MM.1S (cell line): Measurements from ENCODE around the gene ARHGEF18.

Experiments
- DNase-seq: peaks from one replicate; pipeline ENCODE4 v3.0.0-alpha.2; 2015
- H2AFZ ChIP-seq: fragments of 300-600 bp; sonication (generic); 2 replicates; pipeline ENCODE4 v1.6.0; 2016; ENCODE audit warnings: antibody characterized with exemption, low read length
- H3F3A ChIP-seq: fragments of 300-600 bp; sonication (generic); 2 replicates; pipeline ENCODE4 v1.6.1; 2016; ENCODE audit warnings: mild to moderate bottlenecking, antibody characterized with exemption, low read length, moderate library complexity, mixed read lengths; ENCODE audit not compliant: insufficient read depth
- H3K27ac ChIP-seq: fragments of 300-600 bp; sonication (generic); 2 replicates; pipeline ENCODE4 v1.5.1; 2016; ENCODE audit warnings: mild to moderate bottlenecking, low read length
- H3K27me3 ChIP-seq: fragments of 300-600 bp; sonication (generic); replicated peaks from 2 replicates; pipeline ENCODE4 v1.6.0; 2016; ENCODE audit warnings: low read length; ENCODE audit not compliant: insufficient read depth
- H3K36me3 ChIP-seq: fragments of 300-600 bp; sonication (generic); replicated peaks from 2 replicates; pipeline ENCODE4 v1.6.1; 2016; ENCODE audit warnings: mild to moderate bottlenecking, low read length, mixed read lengths; ENCODE audit not compliant: insufficient read depth
- H3K4me1 ChIP-seq: fragments of 300-600 bp; sonication (generic); 2 replicates; pipeline ENCODE4 v1.6.1; 2016; ENCODE audit warnings: low read length, mixed read lengths
- H3K4me2 ChIP-seq: fragments of 300-600 bp; sonication (generic); 2 replicates; pipeline ENCODE4 v1.6.0; 2016; ENCODE audit warnings: low read depth, low read length
- H3K4me3 ChIP-seq: fragments of 300-600 bp; sonication (generic); 2 replicates; pipeline ENCODE4 v1.5.1; 2016; ENCODE audit warnings: low read length, mixed read lengths
- H3K79me2 ChIP-seq: fragments of 300-600 bp; sonication (generic); 2 replicates; pipeline ENCODE4 v1.6.1; 2016; ENCODE audit warnings: mixed run types, low read length, mixed read lengths
- H3K9ac ChIP-seq: fragments of 300-600 bp; sonication (generic); 2 replicates; pipeline ENCODE4 v1.6.1; 2016; ENCODE audit warnings: low read length, mixed read lengths
- H3K9me2 ChIP-seq: fragments of 300-600 bp; sonication (generic); replicated peaks from 2 replicates; pipeline ENCODE4 v1.6.1; 2016; ENCODE audit warnings: mild to moderate bottlenecking, low read length, mixed read lengths; ENCODE audit not compliant: insufficient read depth
- H3K9me3 ChIP-seq: fragments of 300-600 bp; sonication (generic); replicated peaks from 2 replicates; pipeline ENCODE4 v1.6.1; 2016; ENCODE audit warnings: mild to moderate bottlenecking, low read length, mixed read lengths; ENCODE audit not compliant: insufficient read depth
- H4K20me1 ChIP-seq: fragments of 300-600 bp; sonication (generic); 2 replicates; pipeline ENCODE4 v1.6.1; 2016; ENCODE audit warnings: mild to moderate bottlenecking, low read length, moderate library complexity, mixed read lengths; ENCODE audit not compliant: insufficient read depth
- CTCF ChIP-seq: fragments of 300-600 bp; sonication (generic); IDR thresholded peaks from 2 replicates; pipeline ENCODE4 v1.5.1; 2016; ENCODE audit warnings: antibody characterized with exemption, low read length, mixed read lengths
- EZH2 ChIP-seq: fragments of 300-600 bp; sonication (generic); optimal IDR thresholded peaks from 2 replicates; pipeline ENCODE3; 2017; ENCODE audit warnings: low read depth, mild to moderate bottlenecking, antibody characterized with exemption, low read length, mixed read lengths
- EZH2phosphoT487 ChIP-seq: fragments of 300-600 bp; sonication (generic); IDR thresholded peaks from 2 replicates; pipeline ENCODE4 v1.6.1; 2018; ENCODE audit warnings: antibody characterized with exemption, low read length

Gene ARHGEF18

GRCh38 chr19:7355151-7355820, 6.5 kb downstream of the ARHGEF18 start:
- DNase-seq: no peak
- H3K9ac ChIP-seq: no peak overlapping the region
- no peak overlapping the region for H2AFZ ChIP-seq
- no peaks in the 10 kb centered on the region for H3K79me2 ChIP-seq
- peaks cover 27% of the 10 kb centered on the region for H3K27me3 ChIP-seq
- H3K27ac ChIP-seq: no peak overlapping the region
- H3K9me3 ChIP-seq: no peaks in the 10 kb centered on the region
- H3K4me1 ChIP-seq: peaks cover 8% of the 10 kb centered on the region
- H4K20me1 ChIP-seq: no peaks in the 10 kb centered on the region
- no peaks in the 10 kb centered on the region for H3F3A ChIP-seq
- TF ChIP-seq EZH2: no peak
- no peak overlapping the region for H3K4me2 ChIP-seq
- H3K36me3 ChIP-seq: no peaks in the 10 kb centered on the region
- no peaks in the 10 kb centered on the region for H3K9me2 ChIP-seq
- no peak overlapping the region for H3K4me3 ChIP-seq

- Histone ChIP-seq H3K9ac (no peak overlapping the region), H3K27me3 (peaks cover 27% of the 10 kb centered on the region), H3K4me1 (peaks cover 12% of the 10 kb centered on the region), H3K27ac (no peak overlapping the region), H3K9me2 (no peaks in the 10 kb centered on the region), H3K79me2 (no peaks in the 10 kb centered on the region), H3K4me3 (no peak overlapping the region), H2AFZ (no peak overlapping the region), H3F3A (no peaks in the 10 kb centered on the region), H3K9me3 (no peaks in the 10 kb centered on the region), H3K4me2 (no peak overlapping the region), H3K36me3 (no peaks in the 10 kb centered on the region), H4K20me1 (no peaks in the 10 kb centered on the region)
- DNase-seq: no peak
- TF ChIP-seq EZH2 (no peak), EZH2phosphoT487 (no peak), CTCF (no peak)
Measured at GRCh38 chr19:7355871-7356270, 7.1 kb downstream of the ARHGEF18 start.

GRCh38 chr19:7356899-7357627, 8.3 kb downstream of the ARHGEF18 start:
- TF ChIP-seq EZH2 (no peak), CTCF (no peak), EZH2phosphoT487 (no peak)
- no peak for DNase-seq
- no peaks in the 10 kb centered on the region for H3K9me3 ChIP-seq
- H3F3A ChIP-seq: no peaks in the 10 kb centered on the region
- no peaks in the 10 kb centered on the region for H3K36me3 ChIP-seq
- H3K4me3 ChIP-seq: no peak overlapping the region
- H4K20me1 ChIP-seq: no peaks in the 10 kb centered on the region
- no peaks in the 10 kb centered on the region for H3K9me2 ChIP-seq
- H3K79me2 ChIP-seq: no peaks in the 10 kb centered on the region
- peaks cover 27% of the 10 kb centered on the region for H3K27me3 ChIP-seq
- no peak overlapping the region for H2AFZ ChIP-seq
- no peak overlapping the region for H3K9ac ChIP-seq
- peaks cover 9% of the 10 kb centered on the region for H3K4me1 ChIP-seq
- no peak overlapping the region for H3K27ac ChIP-seq
- no peak overlapping the region for H3K4me2 ChIP-seq

GRCh38 chr19:7358102-7358597, 9.4 kb downstream of the ARHGEF18 start:
- H3K36me3 ChIP-seq: no peaks in the 10 kb centered on the region
- TF ChIP-seq EZH2phosphoT487 (no peak), EZH2 (no peak), CTCF (no peak)
- no peak overlapping the region for H3K4me2 ChIP-seq
- no peak overlapping the region for H3K9ac ChIP-seq
- H3K9me3 ChIP-seq: no peaks in the 10 kb centered on the region
- H4K20me1 ChIP-seq: no peaks in the 10 kb centered on the region
- H2AFZ ChIP-seq: no peak overlapping the region
- no peaks in the 10 kb centered on the region for H3K9me2 ChIP-seq
- H3K4me3 ChIP-seq: no peak overlapping the region
- no peaks in the 10 kb centered on the region for H3K79me2 ChIP-seq
- H3F3A ChIP-seq: no peaks in the 10 kb centered on the region
- H3K27ac ChIP-seq: no peak overlapping the region
- peaks cover 7% of the 10 kb centered on the region; the same call in 1 of the 2 replicates for H3K4me1 ChIP-seq
- DNase-seq: no peak
- H3K27me3 ChIP-seq: peaks cover 36% of the 10 kb centered on the region
